ENCODE measurements around the gene TMEM175.

The TMEM175 gene

DNA sequence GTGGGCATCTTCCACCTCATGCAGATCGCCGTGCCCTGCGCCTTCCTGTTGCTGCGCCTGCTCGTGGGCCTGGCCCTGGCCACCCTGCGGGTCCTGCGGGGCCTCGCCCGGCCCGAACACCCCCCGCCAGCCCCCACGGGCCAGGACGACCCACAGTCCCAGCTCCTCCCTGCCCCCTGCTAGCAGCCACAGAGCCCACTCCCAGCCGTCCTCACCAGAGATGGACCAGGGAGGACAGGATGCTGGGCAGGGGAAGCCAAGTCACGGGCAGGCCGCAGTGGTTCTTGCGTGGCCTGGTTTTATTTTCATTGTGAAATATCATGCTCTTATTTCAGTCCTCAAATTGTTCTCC lies 26.0 kb downstream of the TMEM175 start:
- Histone ChIP-seq H3K4me3 (ENCODE audit: insufficient read depth, low read depth, low read length, poor library complexity, severe bottlenecking) (no peak overlapping the region), H3K36me3 (ENCODE audit: control insufficient read depth, insufficient read depth, low read length) (no peaks in the 10 kb centered on the region), H3K9me3 (ENCODE audit: control insufficient read depth, low read length) (no peaks in the 10 kb centered on the region), H3K27me3 (replicated peaks; ENCODE audit: control insufficient read depth, insufficient read depth, low read length, poor library complexity, severe bottlenecking) (no peaks in the 10 kb centered on the region), H3K4me1 (ENCODE audit: control insufficient read depth, insufficient read depth, low read length, poor library complexity, severe bottlenecking) (no peaks in the 10 kb centered on the region), H3K27ac (ENCODE audit: insufficient read depth, low read length, poor library complexity, severe bottlenecking) (no peak overlapping the region)
- no peak for DNase-seq

DNA sequence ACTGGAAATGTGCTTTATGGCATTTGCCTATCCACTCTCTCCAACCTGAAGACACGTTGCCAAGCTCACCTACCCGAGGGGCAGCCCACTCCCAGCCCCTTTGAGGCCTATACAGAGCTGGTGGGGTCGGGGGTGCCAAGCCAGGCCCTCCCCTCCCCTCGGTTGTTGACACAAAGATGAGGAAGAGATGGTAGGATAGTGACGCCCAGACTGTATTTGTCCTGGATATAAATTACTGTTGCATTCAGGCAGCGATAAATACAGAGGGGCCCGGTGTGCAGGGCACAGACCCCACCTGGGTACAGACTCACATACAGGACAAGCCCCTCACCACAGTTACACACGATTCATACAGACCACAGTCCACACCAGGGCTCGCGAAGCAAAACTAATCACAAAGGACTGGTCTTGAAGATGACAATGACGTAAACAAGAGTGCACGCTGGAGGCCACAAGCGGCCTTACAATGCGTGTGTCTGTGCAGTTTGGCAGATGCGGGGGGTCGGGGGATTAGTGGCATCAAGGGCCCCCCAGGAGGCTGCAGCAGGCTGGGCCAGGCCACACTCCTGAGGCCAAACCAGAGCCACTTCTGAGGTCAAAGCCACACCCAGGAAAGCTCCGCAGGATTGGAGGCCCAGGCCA lies 26.6 kb downstream of the TMEM175 start:
- Histone ChIP-seq H3K4me1 (ENCODE audit: control insufficient read depth, insufficient read depth, low read length, poor library complexity, severe bottlenecking) (no peaks in the 10 kb centered on the region), H3K27me3 (replicated peaks; ENCODE audit: control insufficient read depth, insufficient read depth, low read length, poor library complexity, severe bottlenecking) (no peaks in the 10 kb centered on the region), H3K27ac (ENCODE audit: insufficient read depth, low read length, poor library complexity, severe bottlenecking) (no peak overlapping the region), H3K36me3 (ENCODE audit: control insufficient read depth, insufficient read depth, low read length) (no peaks in the 10 kb centered on the region), H3K4me3 (ENCODE audit: insufficient read depth, low read depth, low read length, poor library complexity, severe bottlenecking) (no peak overlapping the region), H3K9me3 (ENCODE audit: control insufficient read depth, low read length) (no peaks in the 10 kb centered on the region)
- DNase-seq: no peak

DNA sequence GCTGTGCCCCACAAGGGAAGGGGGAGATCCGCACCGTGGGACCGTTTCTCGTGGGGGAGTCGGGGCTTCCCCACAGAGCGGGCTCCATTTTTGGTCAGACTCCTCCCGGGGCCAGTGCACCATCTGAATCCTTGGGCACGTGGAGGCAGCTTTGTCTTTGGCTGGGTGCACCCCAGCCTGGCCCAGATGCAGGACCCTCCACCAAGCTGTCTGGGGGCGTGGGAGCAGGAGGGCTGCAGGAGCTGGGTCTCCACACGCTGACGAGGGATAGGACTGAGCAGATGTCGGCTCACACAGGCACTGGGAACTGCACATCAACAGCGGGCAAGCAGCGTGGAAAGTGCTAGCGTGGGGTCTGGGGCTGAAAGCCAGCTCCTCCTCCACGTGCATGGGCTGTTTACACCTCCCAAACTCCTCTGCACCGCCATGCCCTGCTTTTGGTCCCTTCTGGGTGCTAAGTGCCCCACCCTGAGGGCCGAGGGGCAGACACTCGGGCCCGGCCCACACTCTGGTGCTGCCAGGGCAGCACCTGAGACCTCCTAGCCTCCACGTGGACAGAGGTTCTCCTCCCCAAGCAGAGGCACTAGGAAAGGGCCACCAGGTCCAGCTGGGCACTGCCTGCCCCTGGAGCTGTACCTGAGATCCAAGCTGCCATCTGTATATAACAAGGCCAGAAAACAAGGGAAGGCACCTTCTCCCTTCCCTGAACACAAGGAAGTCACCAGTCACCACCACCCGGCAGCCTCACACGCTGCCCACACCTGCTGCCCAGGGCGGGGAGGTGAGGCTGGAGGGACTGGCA lies 27.3 kb downstream of the TMEM175 start:
- no peak for DNase-seq
- H3K4me1 ChIP-seq (ENCODE audit: control insufficient read depth, insufficient read depth, low read length, poor library complexity, severe bottlenecking): no peaks in the 10 kb centered on the region
- H3K27ac ChIP-seq (ENCODE audit: insufficient read depth, low read length, poor library complexity, severe bottlenecking): no peak overlapping the region
- H3K36me3 ChIP-seq (ENCODE audit: control insufficient read depth, insufficient read depth, low read length): no peaks in the 10 kb centered on the region
- H3K4me3 ChIP-seq (ENCODE audit: insufficient read depth, low read depth, low read length, poor library complexity, severe bottlenecking): no peak overlapping the region
- H3K27me3 ChIP-seq (replicated peaks; ENCODE audit: control insufficient read depth, insufficient read depth, low read length, poor library complexity, severe bottlenecking): no peaks in the 10 kb centered on the region
- no peaks in the 10 kb centered on the region for H3K9me3 ChIP-seq (ENCODE audit: control insufficient read depth, low read length)

DNA sequence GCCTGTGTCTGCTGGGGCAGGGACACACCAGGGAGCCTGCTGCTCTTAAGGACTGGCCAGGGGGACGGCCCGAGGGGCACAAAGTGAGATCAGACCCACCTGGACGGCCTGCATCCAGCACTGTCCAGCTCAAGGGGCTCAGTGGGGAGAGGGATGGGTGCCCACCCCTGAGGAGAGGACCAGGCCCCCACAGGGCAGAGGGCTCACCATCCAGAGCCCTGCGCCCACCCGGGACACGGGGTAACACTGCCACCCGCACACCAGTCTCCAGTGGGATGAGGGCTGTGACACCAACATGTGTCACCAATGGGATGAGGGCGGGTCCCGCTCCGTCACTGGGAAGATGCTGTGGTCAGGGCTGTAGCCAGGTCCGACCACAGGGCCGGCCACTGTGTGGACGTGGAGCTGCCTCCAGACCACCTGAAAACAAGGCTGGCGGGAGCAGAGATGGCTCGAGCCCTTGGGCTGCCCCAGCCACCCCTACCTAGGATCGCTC lies 27.9 kb downstream of the TMEM175 start:
- DNase-seq: no peak
- no peaks in the 10 kb centered on the region for H3K27me3 ChIP-seq (replicated peaks; ENCODE audit: control insufficient read depth, insufficient read depth, low read length, poor library complexity, severe bottlenecking)
- H3K9me3 ChIP-seq (ENCODE audit: control insufficient read depth, low read length): no peaks in the 10 kb centered on the region
- H3K27ac ChIP-seq (ENCODE audit: insufficient read depth, low read length, poor library complexity, severe bottlenecking): no peak overlapping the region
- no peaks in the 10 kb centered on the region for H3K4me1 ChIP-seq (ENCODE audit: control insufficient read depth, insufficient read depth, low read length, poor library complexity, severe bottlenecking)
- no peaks in the 10 kb centered on the region for H3K36me3 ChIP-seq (ENCODE audit: control insufficient read depth, insufficient read depth, low read length)
- no peak overlapping the region for H3K4me3 ChIP-seq (ENCODE audit: insufficient read depth, low read depth, low read length, poor library complexity, severe bottlenecking)

DNA sequence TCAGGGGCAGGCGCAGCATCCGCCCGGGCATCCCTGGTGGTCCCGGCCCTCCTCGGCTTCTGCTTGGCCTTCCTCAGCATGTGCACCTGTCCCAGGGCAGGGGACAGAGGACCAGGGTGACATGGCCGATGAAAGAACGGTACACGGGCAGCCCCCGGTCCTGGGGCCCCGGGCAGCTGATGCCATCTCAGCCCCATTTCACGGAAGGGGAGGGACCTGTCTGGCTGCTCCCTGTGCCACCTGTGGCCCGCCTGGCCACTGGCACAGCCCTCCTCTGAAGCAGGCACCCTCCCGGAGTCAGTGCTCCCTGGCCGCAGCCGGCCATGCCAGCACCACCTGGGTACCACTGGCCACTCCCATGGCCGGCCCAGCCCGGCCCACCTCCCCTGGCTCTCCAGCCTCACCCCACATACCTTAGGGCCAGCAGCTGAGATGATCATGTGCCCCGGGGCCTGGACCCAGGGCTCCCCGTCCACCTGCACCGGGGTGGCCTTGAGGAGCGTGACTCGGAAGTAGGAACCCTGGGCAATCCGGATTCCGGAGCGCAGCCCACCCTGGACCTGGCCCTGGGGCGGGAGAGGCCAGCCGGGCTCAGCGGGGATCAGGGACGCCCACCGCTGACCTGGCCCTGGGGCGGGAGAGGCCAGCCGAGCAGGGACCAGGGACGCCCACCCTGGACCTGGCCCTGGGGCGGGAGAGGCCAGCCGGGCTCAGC lies 28.5 kb downstream of the TMEM175 start:
- no peaks in the 10 kb centered on the region for H3K9me3 ChIP-seq (ENCODE audit: control insufficient read depth, low read length)
- peaks cover 3% of the 10 kb centered on the region for H3K36me3 ChIP-seq (ENCODE audit: control insufficient read depth, insufficient read depth, low read length)
- H3K4me1 ChIP-seq (ENCODE audit: control insufficient read depth, insufficient read depth, low read length, poor library complexity, severe bottlenecking): no peaks in the 10 kb centered on the region
- no peak overlapping the region for H3K4me3 ChIP-seq (ENCODE audit: insufficient read depth, low read depth, low read length, poor library complexity, severe bottlenecking)
- DNase-seq: no peak
- no peak overlapping the region for H3K27ac ChIP-seq (ENCODE audit: insufficient read depth, low read length, poor library complexity, severe bottlenecking)
- no peaks in the 10 kb centered on the region for H3K27me3 ChIP-seq (replicated peaks; ENCODE audit: control insufficient read depth, insufficient read depth, low read length, poor library complexity, severe bottlenecking)

DNA sequence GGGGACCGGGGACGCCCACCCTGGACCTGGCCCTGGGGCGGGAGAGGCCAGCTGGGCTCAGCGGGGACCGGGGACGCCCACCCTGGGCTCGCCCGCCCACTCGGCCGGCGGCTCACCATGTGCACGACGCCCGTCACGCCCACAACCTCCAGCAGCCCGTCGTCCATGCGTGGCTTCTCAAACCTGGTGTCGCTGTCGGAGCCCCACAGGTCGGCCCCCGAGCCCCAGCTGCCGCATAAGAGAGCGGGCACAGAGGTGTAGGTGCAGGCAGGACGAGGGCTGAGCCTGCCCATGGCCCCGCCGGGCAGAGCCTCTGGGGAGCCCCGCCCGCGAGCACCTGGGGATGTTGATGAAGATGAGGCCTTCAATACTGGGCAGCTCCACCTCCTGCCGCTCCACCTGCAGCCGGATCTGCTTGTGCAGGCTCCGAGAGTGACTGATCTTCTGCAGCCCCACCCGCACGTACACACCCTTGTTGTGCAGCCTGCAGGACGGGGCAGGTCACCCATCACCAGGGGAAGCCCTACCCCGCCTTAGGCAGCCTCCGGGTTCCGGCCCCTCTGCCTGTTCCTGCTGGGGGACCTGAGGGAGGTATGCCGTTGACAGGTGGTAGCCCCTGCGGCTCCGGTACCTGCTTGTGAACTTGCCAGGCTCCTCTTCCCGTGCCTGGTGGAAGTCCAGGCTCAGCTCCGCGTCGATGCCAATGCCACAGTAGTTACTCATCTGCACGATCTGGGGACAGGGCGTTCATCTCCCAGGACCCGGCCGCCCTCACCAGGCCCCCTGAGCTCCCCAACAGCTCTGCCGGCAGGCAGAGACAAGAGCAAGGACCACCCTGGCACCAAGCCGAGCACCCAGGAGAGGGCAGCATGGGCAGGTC lies 29.3 kb downstream of the TMEM175 start:
- Histone ChIP-seq H3K36me3 (ENCODE audit: control insufficient read depth, insufficient read depth, low read length) (peaks cover 7% of the 10 kb centered on the region), H3K9me3 (ENCODE audit: control insufficient read depth, low read length) (no peaks in the 10 kb centered on the region), H3K27me3 (replicated peaks; ENCODE audit: control insufficient read depth, insufficient read depth, low read length, poor library complexity, severe bottlenecking) (no peaks in the 10 kb centered on the region), H3K27ac (ENCODE audit: insufficient read depth, low read length, poor library complexity, severe bottlenecking) (no peak overlapping the region), H3K4me1 (ENCODE audit: control insufficient read depth, insufficient read depth, low read length, poor library complexity, severe bottlenecking) (no peaks in the 10 kb centered on the region), H3K4me3 (ENCODE audit: insufficient read depth, low read depth, low read length, poor library complexity, severe bottlenecking) (no peak overlapping the region)
- DNase-seq: no peak

DNA sequence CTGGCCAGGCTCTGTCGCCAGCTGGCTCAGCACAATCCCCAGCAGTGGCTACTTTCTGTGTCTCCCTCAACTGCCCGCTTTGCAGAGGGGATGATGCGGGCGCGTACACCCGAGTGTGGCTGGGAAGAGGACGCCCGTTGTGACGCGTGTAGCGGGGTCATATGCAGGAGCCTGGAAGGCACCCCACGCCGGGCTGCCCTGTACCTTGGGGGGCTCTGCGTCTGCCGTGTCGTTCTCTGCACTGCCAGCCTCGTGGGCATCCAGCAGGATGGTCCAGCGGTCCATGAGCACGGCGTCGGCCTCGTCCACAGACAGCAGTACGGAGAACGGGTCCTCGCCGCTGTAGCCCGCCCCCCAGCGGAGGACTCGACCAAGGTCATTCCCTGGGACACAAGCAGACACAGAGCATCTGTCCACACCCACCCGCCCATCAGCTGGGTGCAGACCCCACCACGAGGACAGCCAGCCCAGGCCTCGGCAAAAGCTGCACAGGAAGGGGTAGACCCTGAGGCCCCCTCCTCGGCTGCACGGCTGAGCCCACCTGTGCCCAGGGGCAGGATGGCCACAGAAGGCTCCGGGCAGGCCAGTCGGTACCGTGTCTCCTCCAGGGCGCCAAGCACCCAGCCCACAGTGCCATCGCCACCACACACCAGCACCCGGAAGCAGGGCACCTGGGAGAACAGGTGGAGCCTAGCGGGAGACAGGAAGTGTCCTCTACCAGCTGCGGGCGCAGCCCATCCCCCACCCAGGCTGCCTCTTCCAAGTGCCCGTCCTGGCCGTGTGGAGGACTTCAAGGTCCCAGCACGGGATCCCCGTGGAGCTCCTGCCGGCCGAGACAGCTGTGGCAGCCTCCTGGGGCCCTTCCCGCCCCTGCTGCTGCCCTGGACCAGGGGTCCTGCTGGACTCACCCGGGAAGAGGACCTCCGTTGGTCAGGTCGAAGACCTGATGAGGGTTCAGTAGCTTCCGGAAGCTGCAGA lies 30.3 kb downstream of the TMEM175 start:
- H3K27ac ChIP-seq (ENCODE audit: insufficient read depth, low read length, poor library complexity, severe bottlenecking): no peak overlapping the region
- H3K36me3 ChIP-seq (ENCODE audit: control insufficient read depth, insufficient read depth, low read length): peaks cover 7% of the 10 kb centered on the region

DNA sequence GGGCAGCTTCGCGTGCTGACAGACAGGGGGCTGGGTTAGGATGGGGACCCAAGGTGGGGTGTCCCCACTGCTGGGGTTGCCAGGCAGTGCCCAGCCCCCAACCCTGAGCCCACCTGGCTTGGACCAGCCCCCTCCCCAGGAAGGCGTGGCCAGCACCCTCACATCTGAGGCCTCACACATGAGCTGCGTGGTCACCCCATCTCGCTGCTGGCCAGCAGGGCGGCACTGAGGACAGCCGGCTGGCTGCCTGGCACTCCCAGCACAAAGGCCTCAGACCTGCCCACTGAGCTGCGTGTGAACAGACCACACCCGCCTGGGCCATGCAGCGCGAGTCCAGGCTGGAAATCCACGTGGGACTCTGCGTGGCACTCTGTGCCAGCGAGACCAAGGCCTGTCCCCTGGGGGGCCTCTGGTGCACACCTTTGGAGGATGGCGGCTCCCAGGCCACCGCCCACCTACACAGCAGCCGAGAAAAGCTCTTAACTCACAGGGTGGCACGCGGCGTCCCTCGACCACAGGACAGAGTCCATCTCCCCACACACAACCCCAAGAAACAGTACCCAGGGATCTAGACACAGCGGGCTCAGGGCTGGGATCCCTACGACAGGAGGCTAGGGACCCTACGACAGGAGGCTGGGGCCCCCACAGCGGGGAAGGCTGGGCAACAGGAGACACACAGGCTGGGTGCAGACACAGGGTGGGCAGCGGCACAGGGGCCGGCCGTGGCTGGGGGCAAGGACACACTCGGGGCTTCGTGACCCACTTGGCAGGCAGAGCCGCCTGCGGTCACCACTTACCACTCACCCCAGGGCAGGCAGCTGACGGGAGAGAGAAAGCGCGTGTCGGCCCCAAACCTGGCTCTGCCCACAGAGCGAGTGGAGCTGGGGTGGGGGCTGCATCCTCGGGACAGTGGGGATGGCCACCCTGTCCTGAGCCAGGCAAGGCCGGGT lies 31.3 kb downstream of the TMEM175 start:
- DNase-seq: no peak
- H3K36me3 ChIP-seq (ENCODE audit: control insufficient read depth, insufficient read depth, low read length): peaks cover 7% of the 10 kb centered on the region

More for the DNA sequence above, 30.3 kb downstream of the TMEM175 start:
- Histone ChIP-seq H3K9me3 (ENCODE audit: control insufficient read depth, low read length) (no peaks in the 10 kb centered on the region), H3K4me3 (ENCODE audit: insufficient read depth, low read depth, low read length, poor library complexity, severe bottlenecking) (no peak overlapping the region), H3K27me3 (replicated peaks; ENCODE audit: control insufficient read depth, insufficient read depth, low read length, poor library complexity, severe bottlenecking) (no peaks in the 10 kb centered on the region), H3K4me1 (ENCODE audit: control insufficient read depth, insufficient read depth, low read length, poor library complexity, severe bottlenecking) (no peaks in the 10 kb centered on the region)
- no peak for DNase-seq

More for the DNA sequence above, 31.3 kb downstream of the TMEM175 start:
- Histone ChIP-seq H3K9me3 (ENCODE audit: control insufficient read depth, low read length) (no peaks in the 10 kb centered on the region), H3K4me3 (ENCODE audit: insufficient read depth, low read depth, low read length, poor library complexity, severe bottlenecking) (no peak overlapping the region), H3K27ac (ENCODE audit: insufficient read depth, low read length, poor library complexity, severe bottlenecking) (no peak overlapping the region), H3K4me1 (ENCODE audit: control insufficient read depth, insufficient read depth, low read length, poor library complexity, severe bottlenecking) (peaks cover 4% of the 10 kb centered on the region), H3K27me3 (replicated peaks; ENCODE audit: control insufficient read depth, insufficient read depth, low read length, poor library complexity, severe bottlenecking) (no peaks in the 10 kb centered on the region)
